Prostate gland (tissue), 2 donors: ENCODE measurements around the gene KCNJ11.

Source experiments
- POLR2A ChIP-seq: fragments of 450-650 bp; IDR thresholded peaks from one replicate; pipeline ENCODE4 v1.6.1; 2016; ENCODE audit warnings: antibody characterized with exemption, mild to moderate bottlenecking
- TF ChIP-seq, protein P1 (sequence below), 4 experiments: fragments of 200-600 bp in 2 of 4; fragments of 450-650 bp in 2 of 4; sonication (generic) in 2 of 4; IDR thresholded peaks; 1 replicate in 3 of 4; 2 replicates in 1 of 4; pipeline ENCODE4 v1.5.1; 2016 to 2019; ENCODE audit warnings: antibody characterized with exemption in 4 of 4, mild to moderate bottlenecking in 2 of 4, moderate library complexity in 2 of 4

DNA sequence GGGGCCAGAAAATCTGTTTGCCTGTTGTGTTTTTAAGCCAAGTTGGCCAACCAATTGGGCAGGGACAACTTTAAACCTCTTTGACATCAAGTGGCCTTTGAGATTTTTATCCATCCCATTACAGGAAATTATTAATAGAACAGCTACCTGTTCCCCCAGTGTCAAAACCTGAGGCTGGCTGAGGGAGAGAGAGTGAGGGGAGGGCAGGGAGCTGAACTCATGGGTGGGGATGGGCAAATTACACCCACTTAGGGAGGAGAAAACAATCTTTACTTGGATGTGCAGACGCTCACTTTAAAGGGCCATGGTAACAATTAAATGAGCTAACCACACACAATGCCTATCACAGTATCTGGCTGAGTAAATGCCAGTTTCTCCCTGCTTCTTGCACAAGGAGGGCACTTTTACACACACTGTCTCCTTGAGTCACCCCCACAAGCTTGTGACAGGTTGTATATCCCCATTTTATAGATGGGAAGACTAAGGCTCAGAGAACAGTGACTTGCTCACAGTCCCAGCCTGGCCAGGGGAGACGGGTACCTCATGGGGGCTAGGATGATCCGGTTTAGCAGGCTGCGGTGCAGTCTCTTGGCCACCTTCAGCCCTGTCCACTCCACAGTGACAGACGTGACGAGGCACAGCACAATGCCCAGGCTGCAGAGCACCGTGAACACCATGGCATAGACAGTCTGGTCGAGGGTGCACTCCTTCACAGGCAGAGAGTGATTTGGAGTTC lies 17.8 kb upstream of the KCNJ11 start:
- TF ChIP-seq, protein P1, sequence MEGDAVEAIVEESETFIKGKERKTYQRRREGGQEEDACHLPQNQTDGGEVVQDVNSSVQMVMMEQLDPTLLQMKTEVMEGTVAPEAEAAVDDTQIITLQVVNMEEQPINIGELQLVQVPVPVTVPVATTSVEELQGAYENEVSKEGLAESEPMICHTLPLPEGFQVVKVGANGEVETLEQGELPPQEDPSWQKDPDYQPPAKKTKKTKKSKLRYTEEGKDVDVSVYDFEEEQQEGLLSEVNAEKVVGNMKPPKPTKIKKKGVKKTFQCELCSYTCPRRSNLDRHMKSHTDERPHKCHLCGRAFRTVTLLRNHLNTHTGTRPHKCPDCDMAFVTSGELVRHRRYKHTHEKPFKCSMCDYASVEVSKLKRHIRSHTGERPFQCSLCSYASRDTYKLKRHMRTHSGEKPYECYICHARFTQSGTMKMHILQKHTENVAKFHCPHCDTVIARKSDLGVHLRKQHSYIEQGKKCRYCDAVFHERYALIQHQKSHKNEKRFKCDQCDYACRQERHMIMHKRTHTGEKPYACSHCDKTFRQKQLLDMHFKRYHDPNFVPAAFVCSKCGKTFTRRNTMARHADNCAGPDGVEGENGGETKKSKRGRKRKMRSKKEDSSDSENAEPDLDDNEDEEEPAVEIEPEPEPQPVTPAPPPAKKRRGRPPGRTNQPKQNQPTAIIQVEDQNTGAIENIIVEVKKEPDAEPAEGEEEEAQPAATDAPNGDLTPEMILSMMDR (IDR thresholded peaks at IDR 0.05), result no peak
- no peak for TF ChIP-seq POLR2A
